GM12874 (cell line): ENCODE data around the gene IDH1.

Source experiments
- CTCF ChIP-seq: IDR thresholded peaks from 2 replicates; pipeline ENCODE4 v1.5.1; 2011; ENCODE audit warnings: low read depth, mild to moderate bottlenecking, control low read depth, low read length, moderate library complexity; ENCODE audit not compliant: insufficient read depth

IDH1 gene

DNA sequence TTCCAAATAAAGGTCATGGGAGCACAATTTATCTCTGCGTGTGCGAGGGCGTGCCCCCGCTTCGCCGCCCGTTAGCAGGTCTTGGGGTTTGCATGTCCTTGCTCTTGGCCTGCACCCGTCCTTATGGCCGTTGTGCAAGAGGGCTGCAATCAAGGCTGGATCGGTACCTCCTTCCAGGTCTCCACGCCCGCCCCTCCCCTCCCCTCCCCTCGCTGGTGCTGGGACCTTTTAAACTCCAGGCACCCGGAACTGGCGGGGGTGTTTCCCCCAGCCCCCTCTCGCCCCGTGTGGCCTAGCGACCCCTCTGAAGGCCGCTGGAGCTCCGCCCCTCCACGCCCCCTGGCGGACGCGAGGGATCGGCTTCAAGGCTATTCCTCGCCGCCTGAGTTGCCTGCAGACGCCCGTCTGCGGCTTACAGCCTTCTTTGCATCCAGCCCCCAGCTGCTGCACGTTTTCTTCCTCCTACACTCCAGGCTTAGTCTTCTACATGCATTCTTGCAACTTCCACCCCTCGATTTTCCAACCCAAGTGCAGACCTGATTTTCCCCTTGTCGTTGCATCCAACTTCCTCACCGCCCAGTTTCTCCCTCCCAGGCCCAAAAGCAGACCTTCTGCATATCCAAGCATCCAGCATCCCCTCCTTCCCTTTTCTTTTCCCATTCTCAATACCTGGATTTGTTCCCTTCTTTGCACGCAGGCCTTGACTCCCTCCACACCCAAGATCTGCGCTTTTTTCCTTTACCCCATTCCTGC lies 577 bp downstream of the IDH1 start:
- TF ChIP-seq CTCF: peak; percentile 88

- TF ChIP-seq CTCF: no peak
These were observed 1.2 kb downstream of the IDH1 start for GRCh38 chr2:208253600-208254117.

DNA sequence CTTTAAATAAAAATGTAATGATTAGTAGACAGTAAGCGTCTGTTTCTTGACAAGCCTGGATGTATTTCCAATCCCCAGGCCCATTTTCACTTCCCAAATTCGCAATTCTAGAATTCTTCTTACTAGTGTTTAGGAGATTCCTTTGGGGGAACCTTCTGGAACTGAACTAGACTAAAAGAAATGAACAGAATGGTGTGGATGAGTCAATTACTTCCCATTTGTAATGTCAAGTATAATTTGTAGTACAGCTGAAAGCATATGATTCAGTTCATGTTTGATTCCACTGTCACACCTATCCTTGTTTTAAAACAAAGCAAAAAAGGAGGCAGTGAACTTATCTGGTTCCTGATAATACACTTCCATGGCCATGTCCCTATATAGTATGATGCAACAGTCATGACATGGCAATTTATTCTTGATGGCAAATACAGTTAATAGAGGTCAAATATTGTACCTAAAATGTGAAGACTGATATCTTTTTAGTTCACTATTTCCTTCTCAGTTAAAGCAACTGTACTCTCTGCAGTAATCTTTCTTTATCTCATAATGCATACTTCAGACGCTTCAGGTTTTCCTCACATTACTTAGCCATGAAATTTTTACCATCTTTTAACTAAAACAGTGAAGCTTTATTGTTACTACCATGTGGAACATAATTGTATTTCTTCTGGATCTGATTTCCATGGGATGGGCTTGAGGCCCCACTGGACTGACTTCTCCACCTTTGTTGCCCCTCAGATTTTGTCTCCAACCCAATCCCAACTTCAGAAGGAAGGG lies 2.0 kb downstream of the IDH1 start:
- TF ChIP-seq CTCF: no peak

DNA sequence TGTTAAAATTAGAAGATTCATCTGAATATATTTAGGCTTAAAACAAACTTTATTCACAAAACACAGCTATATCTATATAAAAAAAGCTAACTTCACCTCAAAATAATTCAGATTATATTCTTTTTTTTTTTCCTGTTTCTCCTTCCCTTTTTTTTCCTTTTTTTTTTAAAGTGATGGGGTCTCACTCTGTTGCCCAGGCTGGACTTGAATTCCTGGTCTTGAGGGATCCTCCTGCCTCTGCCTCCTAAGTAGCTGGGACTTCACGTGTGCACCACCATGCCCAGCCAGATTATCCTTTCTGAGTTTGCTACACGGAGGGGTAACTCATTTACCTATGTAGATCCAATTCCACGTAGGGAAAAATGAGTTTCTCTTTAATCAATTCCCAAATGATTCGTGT lies 3.8 kb downstream of the IDH1 start:
- TF ChIP-seq CTCF: no peak

DNA sequence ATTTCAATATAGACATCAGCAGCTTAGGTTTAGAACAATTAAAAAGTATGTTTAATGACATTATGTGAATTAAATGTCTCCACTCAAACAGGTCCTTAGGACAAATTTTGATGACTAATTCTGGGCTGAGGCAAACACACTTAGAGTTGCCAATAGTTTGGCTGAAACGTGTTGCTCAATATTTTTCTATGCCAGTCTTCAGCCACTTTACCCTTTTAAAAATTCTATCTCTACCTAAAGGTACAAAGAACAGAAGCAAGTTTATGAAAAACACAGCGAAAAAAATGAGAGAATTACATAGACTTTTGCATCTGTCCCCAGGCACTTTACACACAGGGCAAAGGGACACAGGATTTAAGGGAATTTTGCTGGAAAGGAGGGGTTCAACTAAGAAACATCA lies 4.5 kb downstream of the IDH1 start:
- no peak for TF ChIP-seq CTCF

DNA sequence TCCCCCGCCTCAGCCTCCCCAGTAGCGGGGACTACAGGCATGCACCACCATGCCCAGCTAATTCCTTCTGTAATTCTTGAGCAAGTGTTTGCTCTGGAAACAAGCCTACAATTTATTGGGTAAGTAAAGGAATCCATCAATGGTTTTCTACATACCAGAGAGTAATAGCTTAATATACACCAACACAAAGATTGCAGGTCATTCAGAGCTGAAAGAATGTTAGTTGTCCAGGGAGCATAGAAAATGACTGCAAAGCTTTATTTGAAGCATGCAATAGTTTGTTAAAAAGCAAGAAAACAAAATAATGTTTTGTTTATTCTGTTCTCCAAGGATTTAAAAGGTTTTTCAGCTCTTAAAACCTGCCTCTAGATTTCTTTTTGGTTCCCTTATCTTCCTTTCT lies 5.6 kb downstream of the IDH1 start:
- TF ChIP-seq CTCF: no peak

- no peak for TF ChIP-seq CTCF
These were observed 6.3 kb downstream of the IDH1 start for GRCh38 chr2:208248601-208249000.
